Uterus (tissue), 2 donors: ENCODE data around the gene ACOXL.

Experiments used
- CTCF ChIP-seq, 4 experiments: fragments of 200-600 bp in 2 of 4; fragments of 450-650 bp in 2 of 4; sonication (generic) in 2 of 4; IDR thresholded peaks; one replicate each; pipeline ENCODE4 v1.5.1; 2016 to 2019; ENCODE audit warnings: antibody characterized with exemption in 4 of 4, mild to moderate bottlenecking in 2 of 4, moderate library complexity in 1 of 4
- POLR2A ChIP-seq, 2 donors: fragments of 450-650 bp; IDR thresholded peaks; one replicate each; pipeline ENCODE4 v1.6.1; 2016; ENCODE audit warnings: antibody characterized with exemption in 2 of 2, mild to moderate bottlenecking in 1 of 2, moderate library complexity in 1 of 2

GRCh38 chr2:110997331-110998045 lies 265.1 kb downstream of the ACOXL start:
- TF ChIP-seq CTCF (IDR thresholded peaks at IDR 0.05): no peak
- TF ChIP-seq POLR2A (IDR thresholded peaks at IDR 0.05): no peak
